Measurements from ENCODE around the gene MNS1. TPM values are rescaled to one million over a fixed set of nuclear protein-coding genes. Genes with fewer than 3 reads are reported as not detected.

The MNS1 gene
- total and polyA plus RNA-seq, 9 donors, result 5.1 to 9.3 (median 7.1) TPM

Other genes starting within 250 kb of the MNS1 start
- 7.1 TPM for gene RFX7, start 221.3 kb downstream of the MNS1 start, total RNA-seq
- gene RFX7, start 221.3 kb downstream of the MNS1 start, polyA plus RNA-seq (ENCODE audit: insufficient read depth in 1 of 8, insufficient read length in 8 of 8, low replicate concordance in 1 of 8), result 10 to 100 TPM in 6 of 8 donors, 1 to 10 TPM in 2; 6.1 to 14.5 (median 11.4) TPM
- 3.2 TPM for gene TEX9, start 99.7 kb downstream of the MNS1 start, total RNA-seq
- gene TEX9, start 99.7 kb downstream of the MNS1 start, polyA plus RNA-seq (ENCODE audit: insufficient read depth in 1 of 8, insufficient read length in 8 of 8, low replicate concordance in 1 of 8), result 1 to 10 TPM; 1.8 to 4.1 (median 1.9) TPM